ENCODE data around the gene KCTD1. TPM values are rescaled to one million over a fixed set of nuclear protein-coding genes. Genes with fewer than 3 reads are reported as not detected.

KCTD1 gene
- total and polyA plus RNA-seq, 2 of the 4 experiments (the other 2 are of a cell fraction): 5.0 to 5.8 TPM

GRCh38 chr18:26466026-26466425 is 82.3 kb downstream of the KCTD1 start:
- in situ Hi-C loops (cut with MboI; ENCODE audit: low sequenced_read_pairs): no loop called here
- Histone ChIP-seq H2BK120ac (ENCODE audit: low read depth, low read length) (no peak overlapping the region), H2AFZ (replicated peaks; ENCODE audit: low read length, poor library complexity) (no peak overlapping the region), H4K91ac (ENCODE audit: insufficient read depth, low read depth, low read length) (no peak overlapping the region), H3K4ac (ENCODE audit: low read depth, low read length) (no peak overlapping the region), H3K14ac (replicated peaks; ENCODE audit: low read depth, low read length) (no peak overlapping the region), H4K8ac (ENCODE audit: low read depth in 2 of 2, low read length in 2 of 2) (no peak overlapping the region), H2BK15ac (ENCODE audit: low read depth, low read length) (no peak overlapping the region), H3K9ac (ENCODE audit: low read depth, low read length) (no peak overlapping the region), H3K9me3 (ENCODE audit: control insufficient read depth, insufficient read depth, low read length) (no peaks in the 10 kb centered on the region), H3K27ac (ENCODE audit: insufficient read depth, low read length) (no peak overlapping the region), H3K4me3 (ENCODE audit: insufficient read depth, low read depth, low read length) (no peak overlapping the region), H3K79me1 (ENCODE audit: low read depth in 1 of 2, low read length in 2 of 2) (no peaks in the 10 kb centered on the region), H2BK20ac (ENCODE audit: low read depth, low read length) (no peak overlapping the region), H3K4me2 (ENCODE audit: low read depth, low read length) (no peak overlapping the region), H3K56ac (ENCODE audit: extremely low read depth, insufficient read depth, low read length) (no peak overlapping the region), H3K27me3 (ENCODE audit: control insufficient read depth, insufficient read depth, low read length) (no peaks in the 10 kb centered on the region), H3K36me3 (ENCODE audit: control insufficient read depth, insufficient read depth, low read length) (no peaks in the 10 kb centered on the region), H4K20me1 (ENCODE audit: insufficient read depth, low read length) (no peaks in the 10 kb centered on the region), H2AK9ac (replicated peaks; ENCODE audit: low read depth, low read length, poor library complexity) (no peak overlapping the region), H2BK5ac (ENCODE audit: low read depth, low read length, poor library complexity, severe bottlenecking) (no peak overlapping the region), H3K18ac (ENCODE audit: low read depth, low read length) (no peak overlapping the region), H4K5ac (ENCODE audit: low read depth, low read length) (no peak overlapping the region), H3K4me1 (ENCODE audit: control insufficient read depth, insufficient read depth, low read length) (peaks cover 9% of the 10 kb centered on the region), H3K9me1 (ENCODE audit: insufficient read depth, low read length) (peaks cover 11% of the 10 kb centered on the region), H3K23ac (ENCODE audit: low read depth, low read length) (no peak overlapping the region), H2AK5ac (ENCODE audit: low read depth, low read length) (no peak overlapping the region)
- dilution Hi-C loops (cut with HindIII; ENCODE audit: low sequenced_read_pairs, unreplicated experiment): no loop called here
- POLR2A ChIA-PET (ENCODE audit: unreplicated experiment): no interaction called here
- 86% methylated on average over 4 of the region's 10 CpGs; no CpG with 5 or more reads in 1 of the 2 experiments for WGBS, 2 experiments (ENCODE audit: extremely low coverage in 2 of 2, insufficient read length in 1 of 2)
- ATAC-seq (ENCODE audit: low read depth) (no peak), DNase-seq (no peak)
- intact Hi-C loops (cut with micrococcal nuclease): no loop called here
- CTCF ChIA-PET: no interaction called here
- no TSS peak for BruUV-seq (replicated peaks)
- TF ChIP-seq, protein P1, sequence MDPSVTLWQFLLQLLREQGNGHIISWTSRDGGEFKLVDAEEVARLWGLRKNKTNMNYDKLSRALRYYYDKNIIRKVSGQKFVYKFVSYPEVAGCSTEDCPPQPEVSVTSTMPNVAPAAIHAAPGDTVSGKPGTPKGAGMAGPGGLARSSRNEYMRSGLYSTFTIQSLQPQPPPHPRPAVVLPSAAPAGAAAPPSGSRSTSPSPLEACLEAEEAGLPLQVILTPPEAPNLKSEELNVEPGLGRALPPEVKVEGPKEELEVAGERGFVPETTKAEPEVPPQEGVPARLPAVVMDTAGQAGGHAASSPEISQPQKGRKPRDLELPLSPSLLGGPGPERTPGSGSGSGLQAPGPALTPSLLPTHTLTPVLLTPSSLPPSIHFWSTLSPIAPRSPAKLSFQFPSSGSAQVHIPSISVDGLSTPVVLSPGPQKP (IDR thresholded peaks at IDR 0.05; ENCODE audit: borderline replicate concordance, low read depth, low read length): no peak
- no peak for TF ChIP-seq CHD1 (IDR thresholded peaks at IDR 0.05; ENCODE audit: low read depth, low read length)
- no peak for TF ChIP-seq FOS (IDR thresholded peaks at IDR 0.05; ENCODE audit: low read depth, low read length)
- TF ChIP-seq RCOR1 (IDR thresholded peaks at IDR 0.05; ENCODE audit: insufficient replicate concordance, low read length): no peak
- no peak for TF ChIP-seq MAZ (IDR thresholded peaks at IDR 0.05; ENCODE audit: borderline replicate concordance, low read depth, low read length)
- TF ChIP-seq NFE2L2 (IDR thresholded peaks at IDR 0.05; ENCODE audit: low read depth, low read length): no peak
- TF ChIP-seq CEBPB (IDR thresholded peaks at IDR 0.05; ENCODE audit: low read depth, low read length): no peak
- TF ChIP-seq, protein P2, sequence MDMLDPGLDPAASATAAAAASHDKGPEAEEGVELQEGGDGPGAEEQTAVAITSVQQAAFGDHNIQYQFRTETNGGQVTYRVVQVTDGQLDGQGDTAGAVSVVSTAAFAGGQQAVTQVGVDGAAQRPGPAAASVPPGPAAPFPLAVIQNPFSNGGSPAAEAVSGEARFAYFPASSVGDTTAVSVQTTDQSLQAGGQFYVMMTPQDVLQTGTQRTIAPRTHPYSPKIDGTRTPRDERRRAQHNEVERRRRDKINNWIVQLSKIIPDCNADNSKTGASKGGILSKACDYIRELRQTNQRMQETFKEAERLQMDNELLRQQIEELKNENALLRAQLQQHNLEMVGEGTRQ (IDR thresholded peaks at IDR 0.05; ENCODE audit: low read depth, low read length): no peak
- no peak for TF ChIP-seq MXI1 (IDR thresholded peaks at IDR 0.05; ENCODE audit: borderline replicate concordance, low read depth, low read length)
- no peak for TF ChIP-seq BHLHE40 (IDR thresholded peaks at IDR 0.05; ENCODE audit: low read depth, low read length)
- TF ChIP-seq RAD21 (IDR thresholded peaks at IDR 0.05; ENCODE audit: low read length): no peak
